Inflammatory macrophage treated with lipopolysaccharide for 4 hours (primary cell): Measurements from ENCODE around the gene CTIF.

Experiments
- DNase-seq: peaks from one replicate; pipeline ENCODE4 v3.0.0-alpha.2; 2020

The CTIF gene

GRCh38 chr18:48623468-48624235 is 84.8 kb downstream of the CTIF start:
- DNase-seq, result no peak

DNA sequence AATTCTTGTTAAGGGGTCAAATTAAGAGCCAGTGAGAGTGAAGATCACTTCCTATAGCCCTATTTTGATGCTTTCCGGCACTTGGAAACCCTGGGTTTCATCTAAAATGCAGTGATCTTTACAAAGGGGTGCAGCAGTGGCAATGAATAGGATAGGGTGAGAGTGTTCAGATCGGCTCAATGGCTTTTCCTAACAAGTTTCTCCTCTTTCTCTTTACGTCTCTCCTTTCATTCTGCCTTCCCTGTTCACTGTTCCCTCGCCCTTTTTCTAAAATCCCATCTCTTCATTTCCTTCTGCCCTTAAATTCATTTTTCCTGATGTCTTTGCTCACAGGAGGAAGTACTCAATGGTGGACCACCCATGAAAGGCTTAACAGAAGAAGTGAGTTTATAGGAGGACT is 86.0 kb downstream of the CTIF start:
- no peak for DNase-seq

GRCh38 chr18:48627216-48627615 is 88.4 kb downstream of the CTIF start:
- no peak for DNase-seq

DNA sequence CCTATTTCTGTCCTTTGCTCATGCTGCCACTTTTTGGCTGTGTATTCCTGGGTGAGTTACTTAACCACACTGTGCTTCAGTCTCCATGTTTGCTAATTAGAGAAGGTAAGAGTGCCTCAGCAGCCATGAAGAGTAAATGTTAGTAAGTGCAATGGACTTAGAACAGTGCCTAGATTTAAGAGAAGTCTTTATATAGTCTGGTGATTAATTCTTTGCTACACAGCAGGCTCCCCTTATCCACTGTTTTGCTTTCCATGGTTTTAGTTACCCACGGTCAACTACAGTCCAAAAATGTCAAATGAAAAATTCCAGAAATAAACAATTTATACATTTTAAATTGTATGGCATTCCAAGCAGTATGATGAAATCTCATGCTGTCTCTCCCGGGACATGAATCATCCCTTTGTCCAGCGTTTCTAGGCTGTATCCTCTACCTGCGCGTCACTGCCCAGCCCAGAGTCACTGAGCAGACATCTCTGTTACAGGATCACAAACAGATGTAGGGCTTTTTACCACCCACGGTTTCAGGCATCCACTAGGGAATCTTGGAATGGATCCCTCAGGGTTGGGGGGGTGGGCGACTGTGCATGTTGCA is 91.0 kb downstream of the CTIF start:
- no peak for DNase-seq

GRCh38 chr18:48631851-48632250 is 93.0 kb downstream of the CTIF start:
- DNase-seq, result no peak

DNA sequence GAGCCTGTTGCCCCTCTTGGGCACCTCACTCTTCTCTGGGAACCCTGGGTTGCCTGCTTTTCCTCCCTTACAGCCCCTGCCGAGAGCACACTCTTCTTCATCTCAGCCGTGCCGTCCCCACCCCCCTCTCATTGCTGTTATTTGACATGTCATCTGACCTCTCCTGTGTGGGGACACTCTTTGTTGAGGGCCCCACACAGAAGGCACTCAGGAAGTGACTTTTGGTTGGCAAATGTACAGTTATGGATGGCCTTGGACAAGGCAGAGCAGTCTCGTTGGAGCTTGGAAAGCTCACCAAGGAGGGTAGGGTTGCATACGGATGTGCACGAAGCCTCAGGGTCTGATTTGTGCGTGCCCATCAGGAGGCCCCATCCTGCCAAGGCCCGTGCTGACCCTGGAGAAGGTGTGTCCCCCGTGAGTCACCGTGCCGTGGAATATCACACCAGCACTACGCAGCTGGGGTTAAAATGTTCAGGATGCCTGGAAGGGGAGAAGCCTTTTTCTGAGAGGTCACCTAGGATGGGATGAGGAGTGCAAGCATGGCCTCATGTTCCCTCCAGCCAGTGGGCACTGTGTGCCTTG is 93.9 kb downstream of the CTIF start:
- no peak for DNase-seq

GRCh38 chr18:48634491-48634890 is 95.7 kb downstream of the CTIF start:
- no peak for DNase-seq

DNA sequence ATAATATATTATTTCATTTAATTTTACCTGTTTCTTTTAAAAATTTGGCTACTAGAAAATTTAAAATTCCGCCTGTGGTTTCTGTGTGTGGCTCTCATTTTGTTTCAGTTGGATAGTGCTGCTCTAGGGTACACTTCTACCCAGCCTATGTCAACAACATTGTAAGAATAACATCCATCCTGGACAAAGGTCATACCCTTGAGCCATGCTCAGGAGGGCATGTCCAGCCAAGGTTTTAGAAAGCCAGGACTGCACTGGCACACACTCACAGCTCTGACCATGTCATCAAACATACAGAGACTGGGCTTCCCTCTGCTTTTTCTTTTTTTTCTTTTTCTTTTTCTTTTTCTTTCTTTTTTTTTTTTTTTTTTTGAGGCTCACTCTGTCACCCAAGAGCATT is 96.1 kb downstream of the CTIF start:
- DNase-seq, result no peak

DNA sequence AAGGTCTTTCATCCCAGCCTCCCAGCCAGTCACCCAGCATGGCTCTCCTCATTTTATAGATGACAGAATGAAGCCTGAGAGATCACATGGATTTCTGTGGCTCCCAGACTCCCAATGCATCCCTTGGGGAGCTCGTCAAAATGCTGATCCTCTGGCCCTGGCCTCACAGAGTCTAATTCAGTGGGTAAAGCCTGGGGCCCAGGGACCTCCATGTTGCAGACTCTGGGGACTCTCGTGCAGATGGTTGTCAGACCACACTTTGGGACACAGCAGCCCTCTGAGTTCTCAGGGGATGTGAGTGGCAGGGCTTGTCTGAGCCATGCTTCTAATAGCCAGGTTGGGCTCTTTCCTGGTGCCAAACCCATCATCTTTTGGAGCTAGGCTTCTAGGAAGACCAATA is 97.0 kb downstream of the CTIF start:
- no peak for DNase-seq

DNA sequence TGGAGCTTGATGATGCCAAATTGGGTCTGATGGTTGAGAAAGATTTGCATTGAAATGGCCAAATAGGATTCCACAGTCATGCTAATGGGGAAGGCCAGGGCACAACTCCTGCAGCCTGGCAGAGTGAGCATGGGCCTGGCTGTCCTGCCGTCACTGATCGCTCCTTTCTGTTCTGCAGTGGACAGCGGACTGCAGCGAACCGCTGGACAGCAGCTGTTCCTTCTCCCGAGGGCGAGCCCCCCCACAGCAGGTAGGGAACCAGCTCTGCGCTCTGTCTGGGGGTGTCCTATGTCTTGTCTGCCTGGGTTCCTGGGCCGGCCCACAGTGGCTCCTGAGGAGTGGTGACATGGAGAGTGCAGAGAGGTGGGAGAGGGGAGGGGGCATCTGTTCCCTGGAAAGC is 97.6 kb downstream of the CTIF start:
- no peak for DNase-seq

DNA sequence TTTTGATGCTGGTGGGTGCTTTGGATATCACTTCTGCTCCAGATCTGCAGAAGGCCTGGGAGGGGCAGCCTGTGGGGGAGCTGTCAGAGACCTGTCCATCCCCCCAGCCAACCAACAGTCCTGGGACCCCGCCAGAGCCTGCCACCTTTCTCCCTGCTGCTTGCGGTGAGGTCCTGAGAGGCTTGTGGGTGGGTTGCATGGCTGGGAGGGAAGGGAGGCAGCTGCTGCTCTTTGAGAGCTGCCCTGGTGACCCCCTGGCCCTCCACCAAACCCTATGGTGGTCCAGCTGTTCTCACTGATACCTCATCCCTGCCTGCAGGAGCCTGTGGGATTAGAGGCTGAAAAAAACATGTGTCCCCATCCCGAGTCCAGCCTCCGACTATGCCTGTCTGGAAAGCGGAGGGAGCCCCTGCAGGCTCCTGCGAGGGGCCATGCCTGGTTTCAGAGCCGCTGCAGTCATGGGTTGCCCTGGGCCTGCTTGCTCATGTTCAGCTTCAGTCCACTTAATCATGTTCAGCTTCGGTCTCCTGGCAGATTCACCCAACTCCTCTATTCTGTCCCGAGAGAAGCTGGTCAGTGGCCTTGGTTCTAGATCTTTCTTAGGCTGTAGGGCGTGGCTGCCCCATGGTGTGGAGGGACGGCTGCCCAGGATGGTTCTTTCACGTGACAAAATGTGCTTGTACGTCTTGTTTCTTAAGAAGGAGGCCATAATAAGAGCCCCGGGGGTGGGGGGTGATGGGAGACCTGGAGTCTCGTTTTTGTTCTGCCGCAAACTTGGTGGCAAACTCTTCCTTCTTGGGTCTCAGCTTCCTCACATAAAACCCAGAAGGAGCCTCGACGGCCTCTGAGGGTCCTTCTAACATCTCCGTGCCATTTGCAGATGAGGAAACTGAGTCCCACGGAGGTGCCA is 98.5 kb downstream of the CTIF start:
- no peak for DNase-seq

DNA sequence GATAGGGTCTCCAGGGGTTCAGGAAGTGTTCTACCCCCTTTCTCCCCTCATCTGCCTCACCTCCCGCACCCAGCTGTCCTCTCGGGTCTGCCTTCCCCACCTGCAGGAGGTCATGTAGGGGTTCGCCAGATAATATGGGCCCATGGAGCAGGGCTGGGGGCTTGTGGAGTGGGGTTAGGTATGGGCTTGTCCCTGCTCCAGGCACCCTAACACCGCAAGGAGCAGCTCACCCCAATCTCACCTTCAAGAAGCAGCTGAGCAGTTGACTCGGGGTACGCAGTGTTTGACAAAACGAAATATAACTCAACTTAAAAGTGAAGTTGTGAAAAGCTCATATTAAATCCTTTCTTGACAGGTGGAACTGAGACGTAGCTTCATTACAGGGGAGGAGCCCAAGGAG is 99.6 kb downstream of the CTIF start:
- no peak for DNase-seq

DNA sequence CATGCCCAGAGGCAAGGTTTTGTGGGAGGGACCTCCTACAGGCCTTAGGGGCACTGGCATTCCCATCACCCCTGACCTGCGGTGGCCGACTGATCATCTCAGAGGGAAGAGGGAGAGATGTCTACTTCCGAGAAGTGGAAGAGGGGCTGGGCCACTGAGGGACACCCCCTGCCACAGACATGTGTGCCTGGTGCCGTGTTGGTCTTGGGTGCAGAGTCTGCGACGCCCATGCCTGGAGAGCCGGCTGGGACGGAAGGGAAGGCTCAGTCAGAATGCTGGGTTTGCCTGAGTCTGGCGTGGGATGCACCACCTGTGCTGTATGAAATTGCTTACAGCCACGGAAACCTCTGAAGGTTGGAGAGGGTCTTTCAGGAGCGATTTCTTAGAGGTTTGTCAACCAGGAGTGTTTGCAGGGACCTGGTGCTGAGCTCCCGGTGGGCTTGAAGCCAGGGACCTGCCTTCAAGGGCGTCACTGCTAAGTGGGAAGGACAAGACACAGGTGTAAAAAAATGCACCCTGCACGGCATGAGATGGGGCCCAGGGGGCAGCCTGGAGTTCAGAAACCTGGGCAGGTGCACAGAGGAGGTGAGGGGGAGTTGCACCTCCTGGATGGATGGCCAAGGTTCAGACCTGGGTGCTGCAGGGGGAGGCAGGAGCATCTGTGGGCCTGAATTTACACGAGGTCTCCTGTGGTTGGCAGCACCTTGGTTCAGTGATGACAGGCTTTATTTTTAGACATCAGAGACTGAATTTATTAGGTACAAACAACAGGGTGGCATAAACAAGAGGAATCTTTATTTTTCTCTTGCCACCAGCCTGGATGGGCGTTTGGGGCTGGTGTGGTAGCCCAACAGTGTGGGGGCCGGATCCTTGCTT is 100.3 kb downstream of the CTIF start:
- no peak for DNase-seq

DNA sequence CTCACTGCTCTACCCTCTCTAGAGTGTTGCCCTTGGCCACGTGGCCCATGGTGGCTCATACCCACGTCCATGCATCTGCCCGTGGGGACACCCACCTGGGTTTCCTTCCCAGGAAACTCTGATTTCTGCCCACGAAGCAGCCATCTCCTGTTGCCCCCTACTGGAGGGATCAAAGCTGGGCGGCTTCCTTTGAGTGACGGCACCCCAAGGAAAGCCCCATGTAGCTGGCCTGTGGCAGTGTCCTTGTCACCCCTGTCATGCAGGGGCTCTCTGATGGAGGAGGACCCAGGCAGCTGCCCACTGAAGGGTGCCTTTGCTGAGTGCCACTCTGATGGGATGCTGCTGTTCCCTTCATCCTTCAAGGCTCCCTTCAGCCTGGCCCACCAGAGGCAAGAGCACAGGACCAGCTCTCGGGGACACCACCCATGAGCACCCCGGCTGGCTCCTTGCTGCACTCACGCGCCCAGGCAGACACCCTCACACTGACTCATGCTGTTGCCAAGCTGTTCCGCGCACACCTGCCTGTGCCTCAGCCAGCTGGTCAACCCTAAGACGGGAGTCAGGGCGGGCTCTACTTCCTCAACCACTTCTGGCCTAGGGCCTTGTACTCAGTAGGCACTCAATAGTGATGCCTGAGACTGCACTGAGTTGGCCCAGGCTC is 101.1 kb downstream of the CTIF start:
- DNase-seq, result no peak

GRCh38 chr18:48640566-48641270 is 101.9 kb downstream of the CTIF start:
- no peak for DNase-seq

DNA sequence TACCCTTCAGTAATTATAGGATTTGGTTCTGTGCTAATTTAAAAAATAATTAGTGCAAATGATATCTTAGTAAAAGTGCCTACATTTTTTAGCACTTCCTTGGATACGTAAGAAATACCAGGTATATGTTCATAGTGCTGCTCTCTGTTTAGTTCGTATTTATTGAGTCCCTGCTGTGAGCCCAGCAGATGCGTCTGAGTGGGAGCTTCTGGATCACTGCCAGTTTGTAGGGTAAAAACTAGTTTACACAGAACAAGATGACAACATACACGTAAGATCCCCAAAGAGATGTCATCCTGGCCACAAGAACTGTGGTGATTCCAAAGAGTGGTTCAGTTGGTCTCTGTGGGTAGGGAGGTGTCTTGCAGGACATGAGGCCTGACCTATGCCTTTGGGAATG is 103.2 kb downstream of the CTIF start:
- DNase-seq, result no peak

DNA sequence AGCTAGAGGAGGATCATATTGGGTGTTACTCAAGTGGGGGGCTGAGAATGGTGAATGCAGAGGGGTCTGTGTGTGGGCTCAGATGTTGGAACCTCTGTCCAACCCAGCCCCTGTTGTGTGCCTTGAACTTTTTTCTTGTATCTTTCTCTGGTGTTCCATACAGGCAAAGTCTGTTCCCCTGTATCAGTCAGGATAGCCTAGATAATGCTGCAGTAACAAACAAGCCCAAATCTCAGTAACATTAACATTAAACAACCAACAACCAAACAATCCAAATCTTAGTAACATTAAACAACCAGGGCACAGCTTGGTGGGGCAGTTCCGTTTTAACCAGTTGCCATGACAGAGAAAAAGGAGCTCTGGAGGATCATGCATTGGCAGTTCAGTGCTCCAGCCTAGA is 103.7 kb downstream of the CTIF start:
- no peak for DNase-seq

- DNase-seq, result no peak
These were observed 104.4 kb downstream of the CTIF start for GRCh38 chr18:48643262-48643661.

DNA sequence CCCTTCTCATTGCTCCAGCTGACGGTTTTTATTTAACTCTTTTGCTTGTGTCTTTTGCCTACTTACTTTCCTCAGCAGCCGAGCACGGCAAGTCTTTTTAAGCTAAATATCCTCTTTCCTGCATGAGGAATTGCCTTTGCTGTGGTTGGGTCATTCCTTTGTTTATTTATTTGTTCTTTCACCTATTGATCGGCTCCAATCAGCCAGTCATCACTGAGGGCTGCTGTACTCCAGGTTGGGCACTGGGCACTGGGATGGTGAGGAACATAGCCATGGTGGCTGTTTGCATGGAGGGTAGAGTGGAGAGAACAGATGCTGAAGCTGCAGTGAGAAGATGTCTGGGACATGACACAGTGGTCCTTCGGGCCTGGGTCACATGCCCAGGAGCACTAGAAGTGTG is 105.2 kb downstream of the CTIF start:
- no peak for DNase-seq

- no peak for DNase-seq
These were observed 106.7 kb downstream of the CTIF start for GRCh38 chr18:48645427-48646002.

DNA sequence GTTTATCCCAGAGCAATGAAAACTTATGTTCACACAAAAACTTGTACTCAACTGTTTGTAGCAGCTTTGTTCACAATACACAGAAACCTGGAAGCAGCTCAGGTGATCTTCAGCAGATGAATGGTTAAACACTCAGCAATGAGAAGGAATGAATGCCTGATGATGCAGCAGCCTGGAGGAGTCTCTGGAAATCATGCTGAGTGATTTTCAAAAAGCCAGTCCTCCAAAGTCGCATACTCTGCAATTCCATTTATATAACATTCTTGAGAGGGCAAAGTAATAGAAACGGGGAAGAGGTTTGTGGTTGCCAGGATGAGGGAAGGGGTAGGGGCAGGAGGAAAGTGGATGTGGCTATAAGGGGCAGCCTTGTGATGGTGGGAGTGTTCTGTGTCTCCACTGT is 108.1 kb downstream of the CTIF start:
- DNase-seq, result no peak
